GM12872 (cell line): ENCODE results near the gene KCNQ5.

ENCODE experiments used
- TF ChIP-seq, protein P1 (sequence below): IDR thresholded peaks from 3 replicates; pipeline ENCODE4 v1.5.1; 2011; ENCODE audit warnings: low read depth, mild to moderate bottlenecking, low read length, moderate library complexity; ENCODE audit not compliant: insufficient read depth

KCNQ5 gene

DNA sequence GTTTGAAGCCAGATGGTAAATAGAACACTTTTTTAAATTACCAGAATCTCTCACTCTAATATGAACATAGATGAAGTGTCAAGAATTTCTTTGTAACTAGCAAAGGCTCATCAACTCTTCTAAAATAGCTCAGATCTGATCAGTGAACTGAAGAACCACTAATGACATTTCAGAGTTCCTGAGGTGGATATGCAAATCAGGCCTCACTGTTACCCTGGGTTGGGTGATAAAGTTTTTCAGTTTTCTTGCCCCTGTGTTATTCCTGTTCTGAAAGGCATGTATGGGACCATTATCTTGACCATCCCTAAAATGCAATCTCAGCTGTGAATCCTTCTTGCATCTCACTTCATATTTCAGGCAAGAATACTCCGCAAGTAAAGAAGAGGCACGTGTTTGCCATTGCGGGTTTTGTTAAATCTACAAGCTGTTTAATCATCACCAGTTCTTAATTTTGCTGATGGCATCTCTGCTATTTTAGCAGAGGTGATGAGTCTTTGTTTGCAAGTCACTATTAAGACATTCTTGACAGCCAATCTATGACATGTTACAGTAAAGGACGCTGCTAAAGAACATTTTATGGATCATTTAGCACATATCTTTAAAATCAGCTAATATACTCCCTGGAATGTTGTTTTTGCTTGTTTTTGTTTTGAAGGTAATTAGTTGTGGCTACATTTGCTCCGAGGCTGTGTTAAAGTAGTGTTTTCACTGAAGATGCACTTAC, 555.5 kb downstream of the KCNQ5 start:
- TF ChIP-seq, protein P1, sequence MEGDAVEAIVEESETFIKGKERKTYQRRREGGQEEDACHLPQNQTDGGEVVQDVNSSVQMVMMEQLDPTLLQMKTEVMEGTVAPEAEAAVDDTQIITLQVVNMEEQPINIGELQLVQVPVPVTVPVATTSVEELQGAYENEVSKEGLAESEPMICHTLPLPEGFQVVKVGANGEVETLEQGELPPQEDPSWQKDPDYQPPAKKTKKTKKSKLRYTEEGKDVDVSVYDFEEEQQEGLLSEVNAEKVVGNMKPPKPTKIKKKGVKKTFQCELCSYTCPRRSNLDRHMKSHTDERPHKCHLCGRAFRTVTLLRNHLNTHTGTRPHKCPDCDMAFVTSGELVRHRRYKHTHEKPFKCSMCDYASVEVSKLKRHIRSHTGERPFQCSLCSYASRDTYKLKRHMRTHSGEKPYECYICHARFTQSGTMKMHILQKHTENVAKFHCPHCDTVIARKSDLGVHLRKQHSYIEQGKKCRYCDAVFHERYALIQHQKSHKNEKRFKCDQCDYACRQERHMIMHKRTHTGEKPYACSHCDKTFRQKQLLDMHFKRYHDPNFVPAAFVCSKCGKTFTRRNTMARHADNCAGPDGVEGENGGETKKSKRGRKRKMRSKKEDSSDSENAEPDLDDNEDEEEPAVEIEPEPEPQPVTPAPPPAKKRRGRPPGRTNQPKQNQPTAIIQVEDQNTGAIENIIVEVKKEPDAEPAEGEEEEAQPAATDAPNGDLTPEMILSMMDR, result no peak

DNA sequence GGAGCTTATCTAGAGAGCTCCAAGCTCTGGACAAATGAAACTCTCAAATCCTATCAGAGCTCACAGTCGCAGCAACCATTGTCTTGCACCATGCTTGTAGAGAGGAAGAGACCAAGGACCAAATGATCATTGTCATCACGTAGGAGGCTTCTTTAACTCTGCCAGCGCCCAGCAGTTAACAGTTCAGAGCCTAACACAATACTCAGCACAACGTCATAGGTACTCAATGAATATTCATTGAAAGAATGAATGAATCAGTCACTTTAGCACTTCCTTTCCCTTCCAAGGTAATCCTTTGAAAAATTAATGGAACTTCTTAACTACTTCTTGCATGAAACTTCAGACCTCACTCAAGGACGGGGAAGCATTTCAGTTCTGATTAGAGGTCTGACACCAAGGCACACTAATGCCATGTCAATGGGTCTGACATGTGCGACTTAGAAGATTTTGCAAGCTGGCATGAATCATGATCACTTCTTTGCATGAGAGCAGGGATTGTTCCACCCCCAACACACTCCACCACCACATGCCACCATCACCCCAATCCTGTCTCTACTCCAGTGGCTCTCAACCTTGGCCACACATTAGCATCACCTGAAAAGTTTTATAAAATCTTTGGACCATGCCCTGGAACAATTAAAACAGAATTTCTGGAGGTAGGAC, 558.3 kb downstream of the KCNQ5 start:
- TF ChIP-seq, protein P1, result no peak

DNA sequence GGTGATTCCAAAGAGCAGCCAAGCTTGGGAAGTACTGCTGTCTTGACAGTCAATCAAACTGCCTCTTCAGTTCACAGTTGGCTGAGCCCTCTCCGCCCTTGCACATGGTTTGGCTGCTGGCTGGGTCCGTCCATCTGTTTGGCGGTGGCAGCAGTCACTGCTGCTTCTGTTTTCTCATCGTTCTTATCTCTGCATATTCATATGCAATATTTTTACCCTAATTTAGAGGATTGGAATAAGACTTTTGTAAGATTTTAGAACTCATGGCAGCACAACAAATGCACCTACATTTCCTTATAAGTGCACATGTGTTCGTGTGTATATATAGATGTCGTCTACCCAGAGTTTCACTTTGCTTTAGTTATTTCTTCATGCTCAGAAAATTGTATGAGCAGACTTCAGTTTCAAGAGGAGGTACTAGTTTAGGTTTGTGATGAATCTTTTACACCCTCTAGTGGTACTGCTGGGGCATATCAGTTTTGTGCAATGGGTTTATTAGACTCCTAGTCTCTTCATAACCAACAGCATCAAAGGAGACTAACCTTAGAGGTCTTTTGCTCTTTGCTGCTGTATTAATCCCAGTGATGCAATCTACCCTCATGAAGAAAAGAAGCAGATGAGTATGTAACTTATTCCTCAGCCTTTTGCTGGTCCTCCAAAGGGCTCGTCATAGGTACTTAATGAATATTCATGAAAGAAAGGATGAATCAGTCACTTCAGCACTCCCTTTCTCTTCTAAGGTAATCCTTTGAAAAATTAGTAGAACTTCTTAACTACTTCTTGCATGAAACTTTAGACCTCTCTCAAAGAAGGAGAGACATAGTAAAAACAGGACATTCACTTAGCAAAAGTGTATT, 559.1 kb downstream of the KCNQ5 start:
- TF ChIP-seq, protein P1, result peak; percentile 84

DNA sequence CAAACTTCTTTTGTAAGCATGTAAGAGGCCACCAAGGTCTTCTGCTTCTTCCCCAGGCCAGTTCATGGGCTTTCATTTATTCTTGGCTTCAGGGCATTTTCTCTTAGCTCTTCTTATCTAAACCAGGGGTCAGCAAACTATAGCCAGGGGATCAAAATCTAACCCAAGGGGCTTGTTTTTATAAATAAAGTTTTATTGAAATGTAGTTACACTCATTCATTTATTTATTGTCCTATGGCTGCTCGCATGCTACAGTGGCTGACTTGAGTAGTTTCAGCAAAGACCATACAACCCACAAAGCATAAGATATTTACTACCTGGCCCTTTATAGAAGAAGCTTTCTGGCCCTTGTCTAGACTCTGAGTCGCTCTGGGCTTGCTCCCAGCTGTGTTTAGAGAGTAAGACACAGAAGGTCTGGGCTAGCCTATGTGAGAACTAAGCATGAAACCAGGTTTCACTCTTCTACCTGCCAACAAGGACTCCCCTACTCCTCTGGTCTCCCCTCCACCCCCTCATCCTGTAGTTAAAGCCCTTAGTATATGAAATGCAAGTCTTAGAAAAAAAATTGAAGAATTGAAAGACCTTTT, 560.2 kb downstream of the KCNQ5 start:
- TF ChIP-seq, protein P1, result no peak

DNA sequence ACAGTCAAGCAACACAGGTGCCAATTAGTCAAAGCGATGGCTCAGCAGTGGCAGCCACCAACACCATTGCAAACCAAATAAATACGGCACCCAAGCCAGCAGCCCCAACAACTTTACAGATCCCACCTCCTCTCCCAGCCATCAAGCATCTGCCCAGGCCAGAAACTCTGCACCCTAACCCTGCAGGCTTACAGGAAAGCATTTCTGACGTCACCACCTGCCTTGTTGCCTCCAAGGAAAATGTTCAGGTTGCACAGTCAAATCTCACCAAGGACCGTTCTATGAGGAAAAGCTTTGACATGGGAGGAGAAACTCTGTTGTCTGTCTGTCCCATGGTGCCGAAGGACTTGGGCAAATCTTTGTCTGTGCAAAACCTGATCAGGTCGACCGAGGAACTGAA, 572.9 kb downstream of the KCNQ5 start:
- TF ChIP-seq, protein P1, result no peak

DNA sequence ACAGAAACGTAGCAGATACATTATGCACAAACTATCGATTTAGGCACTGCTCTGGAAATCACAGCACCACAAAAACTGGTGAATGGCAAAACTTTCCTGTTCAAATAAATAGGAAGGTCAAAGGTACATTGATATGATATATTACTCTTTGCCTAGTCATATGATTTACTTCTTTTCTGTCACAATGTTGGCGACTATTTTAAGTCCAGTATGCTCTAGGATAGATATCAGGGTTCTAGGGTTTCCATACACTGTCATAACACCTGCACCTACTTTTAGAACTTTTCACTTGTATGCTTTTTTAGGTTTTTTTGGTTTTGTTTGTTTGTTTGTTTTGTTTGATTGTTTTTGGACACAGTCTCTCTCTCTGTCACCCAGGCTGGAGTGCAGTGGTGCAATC, 578.4 kb downstream of the KCNQ5 start:
- TF ChIP-seq, protein P1, result no peak

DNA sequence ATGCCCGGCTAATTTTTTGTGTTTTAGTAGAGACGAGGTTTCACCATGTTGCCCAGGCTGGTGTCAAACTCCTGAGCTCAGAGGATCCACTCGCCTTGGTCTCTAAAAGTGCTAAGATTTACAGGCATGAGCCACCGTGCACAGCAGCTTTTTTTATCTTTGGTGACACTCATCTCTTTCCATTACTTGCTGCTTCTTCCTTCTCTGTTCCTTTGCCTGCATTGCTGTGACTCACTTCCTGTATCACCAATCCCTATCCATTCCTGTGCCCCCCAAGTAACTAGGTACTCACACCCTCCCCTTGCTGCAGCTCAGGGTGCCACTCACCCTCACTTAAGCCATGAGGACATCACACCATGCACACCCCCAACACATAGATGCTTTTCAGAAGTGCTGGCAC, 578.9 kb downstream of the KCNQ5 start:
- TF ChIP-seq, protein P1, result no peak
